ENCODE results near the gene ERAP2.

The ERAP2 gene

DNA sequence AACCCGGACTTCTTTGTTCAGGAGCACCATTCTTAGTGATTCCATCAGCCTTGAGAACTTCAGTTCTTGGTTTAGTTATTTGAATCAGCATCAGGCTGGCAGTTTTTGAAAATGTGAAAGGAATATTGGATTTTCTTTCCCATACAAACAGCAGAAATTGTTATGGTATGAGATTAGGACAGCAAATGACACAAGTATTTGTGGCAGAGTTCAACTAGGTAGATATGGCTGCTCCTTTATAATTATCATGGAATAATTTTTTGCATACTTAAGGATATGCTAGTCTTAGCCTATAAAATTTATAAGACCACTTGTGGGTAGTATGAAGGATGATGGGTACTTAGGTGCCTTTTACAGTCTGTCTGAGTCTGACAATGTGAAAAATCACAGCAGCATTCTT is 25.5 kb downstream of the ERAP2 start:
- no peak overlapping the region for H3K4me2 ChIP-seq (ENCODE audit: low read depth, low read length)
- H3K36me3 ChIP-seq (replicated peaks; ENCODE audit: insufficient read depth, low read length) = no peaks in the 10 kb centered on the region; the same call in 1 of the 2 replicates
- H3K9ac ChIP-seq (ENCODE audit: low read length) = no peak overlapping the region
- H4K20me1 ChIP-seq (ENCODE audit: insufficient read depth, low read length) = no peaks in the 10 kb centered on the region
- no peak overlapping the region for H3K27ac ChIP-seq (ENCODE audit: low read length)
- no peak for TF ChIP-seq EZH2 (optimal IDR thresholded peaks at IDR 0.05; ENCODE audit: low read depth, low read length)
- TF ChIP-seq, protein P1, sequence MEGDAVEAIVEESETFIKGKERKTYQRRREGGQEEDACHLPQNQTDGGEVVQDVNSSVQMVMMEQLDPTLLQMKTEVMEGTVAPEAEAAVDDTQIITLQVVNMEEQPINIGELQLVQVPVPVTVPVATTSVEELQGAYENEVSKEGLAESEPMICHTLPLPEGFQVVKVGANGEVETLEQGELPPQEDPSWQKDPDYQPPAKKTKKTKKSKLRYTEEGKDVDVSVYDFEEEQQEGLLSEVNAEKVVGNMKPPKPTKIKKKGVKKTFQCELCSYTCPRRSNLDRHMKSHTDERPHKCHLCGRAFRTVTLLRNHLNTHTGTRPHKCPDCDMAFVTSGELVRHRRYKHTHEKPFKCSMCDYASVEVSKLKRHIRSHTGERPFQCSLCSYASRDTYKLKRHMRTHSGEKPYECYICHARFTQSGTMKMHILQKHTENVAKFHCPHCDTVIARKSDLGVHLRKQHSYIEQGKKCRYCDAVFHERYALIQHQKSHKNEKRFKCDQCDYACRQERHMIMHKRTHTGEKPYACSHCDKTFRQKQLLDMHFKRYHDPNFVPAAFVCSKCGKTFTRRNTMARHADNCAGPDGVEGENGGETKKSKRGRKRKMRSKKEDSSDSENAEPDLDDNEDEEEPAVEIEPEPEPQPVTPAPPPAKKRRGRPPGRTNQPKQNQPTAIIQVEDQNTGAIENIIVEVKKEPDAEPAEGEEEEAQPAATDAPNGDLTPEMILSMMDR (IDR thresholded peaks at IDR 0.05; ENCODE audit: low read length) = no peak
- TF ChIP-seq EZH2phosphoT487 (IDR thresholded peaks at IDR 0.05; ENCODE audit: low read length) = no peak
- no peak for DNase-seq
- H3F3A ChIP-seq (ENCODE audit: insufficient read depth, low read length) = peaks cover 2% of the 10 kb centered on the region; the same call in 1 of the 2 replicates
- H2AFZ ChIP-seq (ENCODE audit: low read length) = no peak overlapping the region
- H3K4me1 ChIP-seq (ENCODE audit: low read length) = peaks cover 5% of the 10 kb centered on the region; the same call in 1 of the 2 replicates
- no peaks in the 10 kb centered on the region for H3K27me3 ChIP-seq (replicated peaks; ENCODE audit: insufficient read depth, low read length)
- H3K9me2 ChIP-seq (replicated peaks; ENCODE audit: insufficient read depth, low read length) = no peaks in the 10 kb centered on the region
- H3K79me2 ChIP-seq (ENCODE audit: low read length) = no peaks in the 10 kb centered on the region
- no peaks in the 10 kb centered on the region for H3K9me3 ChIP-seq (replicated peaks; ENCODE audit: insufficient read depth, low read length)
- H3K4me3 ChIP-seq (ENCODE audit: low read length) = no peak overlapping the region

DNA sequence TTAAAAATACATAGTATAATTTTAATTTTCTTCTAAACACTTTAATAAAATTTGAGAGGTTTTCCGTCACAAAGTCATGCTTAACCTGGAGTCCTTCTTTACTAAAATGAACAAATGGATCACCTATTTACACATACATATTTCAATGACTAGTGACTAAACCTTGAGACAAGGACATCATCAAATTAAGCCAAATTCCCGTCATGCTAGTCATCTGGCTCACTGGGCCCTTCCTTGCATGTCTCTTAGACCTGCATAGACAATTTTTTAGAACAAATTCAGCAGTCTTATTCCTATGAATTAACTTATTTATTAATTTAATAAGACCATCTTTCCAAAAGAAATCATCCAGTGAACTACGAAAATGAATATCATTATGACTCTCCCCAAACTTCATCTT is 26.6 kb downstream of the ERAP2 start:
- H3K4me3 ChIP-seq (ENCODE audit: low read length) = no peak overlapping the region
- H3K79me2 ChIP-seq (ENCODE audit: low read length) = no peaks in the 10 kb centered on the region
- H3K36me3 ChIP-seq (replicated peaks; ENCODE audit: insufficient read depth, low read length) = no peaks in the 10 kb centered on the region; the same call in 1 of the 2 replicates
- H3K4me1 ChIP-seq (ENCODE audit: low read length) = no peaks in the 10 kb centered on the region
- TF ChIP-seq EZH2 (optimal IDR thresholded peaks at IDR 0.05; ENCODE audit: low read depth, low read length) = no peak
- TF ChIP-seq EZH2phosphoT487 (IDR thresholded peaks at IDR 0.05; ENCODE audit: low read length) = no peak
- TF ChIP-seq, protein P1 (IDR thresholded peaks at IDR 0.05; ENCODE audit: low read length) = no peak
- H3K9me2 ChIP-seq (replicated peaks; ENCODE audit: insufficient read depth, low read length) = no peaks in the 10 kb centered on the region
- no peak overlapping the region for H2AFZ ChIP-seq (ENCODE audit: low read length)
- H3K9me3 ChIP-seq (replicated peaks; ENCODE audit: insufficient read depth, low read length) = no peaks in the 10 kb centered on the region
- H3K9ac ChIP-seq (ENCODE audit: low read length) = no peak overlapping the region
- no peak overlapping the region for H3K4me2 ChIP-seq (ENCODE audit: low read depth, low read length)
- no peak overlapping the region for H3K27ac ChIP-seq (ENCODE audit: low read length)
- DNase-seq = no peak
- H3K27me3 ChIP-seq (replicated peaks; ENCODE audit: insufficient read depth, low read length) = no peaks in the 10 kb centered on the region
- no peaks in the 10 kb centered on the region for H4K20me1 ChIP-seq (ENCODE audit: insufficient read depth, low read length)
- no peaks in the 10 kb centered on the region for H3F3A ChIP-seq (ENCODE audit: insufficient read depth, low read length)

DNA sequence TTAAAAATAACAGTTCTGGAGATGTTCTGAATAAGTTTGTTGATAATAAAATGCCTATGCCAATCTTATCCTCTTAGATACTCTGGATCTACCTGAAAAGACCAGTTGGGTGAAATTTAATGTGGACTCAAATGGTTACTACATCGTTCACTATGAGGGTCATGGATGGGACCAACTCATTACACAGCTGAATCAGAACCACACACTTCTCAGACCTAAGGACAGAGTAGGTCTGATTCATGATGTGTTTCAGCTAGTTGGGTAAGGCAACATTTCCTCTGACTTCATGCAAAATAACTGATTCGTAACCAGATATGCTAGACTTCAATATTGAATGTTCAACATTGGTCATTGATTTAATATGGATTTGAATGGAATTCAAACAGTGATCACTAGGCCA is 27.0 kb downstream of the ERAP2 start:
- no peak for DNase-seq
- no peak overlapping the region for H3K9ac ChIP-seq (ENCODE audit: low read length)
- no peak overlapping the region for H2AFZ ChIP-seq (ENCODE audit: low read length)
- TF ChIP-seq, protein P1 (IDR thresholded peaks at IDR 0.05; ENCODE audit: low read length) = no peak
- TF ChIP-seq EZH2phosphoT487 (IDR thresholded peaks at IDR 0.05; ENCODE audit: low read length) (no peak), EZH2 (optimal IDR thresholded peaks at IDR 0.05; ENCODE audit: low read depth, low read length) (no peak)
- H3K9me3 ChIP-seq (replicated peaks; ENCODE audit: insufficient read depth, low read length) = no peaks in the 10 kb centered on the region
- H3K27ac ChIP-seq (ENCODE audit: low read length) = no peak overlapping the region
- no peaks in the 10 kb centered on the region for H3K4me1 ChIP-seq (ENCODE audit: low read length)
- H3K4me3 ChIP-seq (ENCODE audit: low read length) = no peak overlapping the region
- H3F3A ChIP-seq (ENCODE audit: insufficient read depth, low read length) = no peaks in the 10 kb centered on the region
- no peaks in the 10 kb centered on the region; the same call in 1 of the 2 replicates for H3K36me3 ChIP-seq (replicated peaks; ENCODE audit: insufficient read depth, low read length)
- no peak overlapping the region for H3K4me2 ChIP-seq (ENCODE audit: low read depth, low read length)
- H3K79me2 ChIP-seq (ENCODE audit: low read length) = no peaks in the 10 kb centered on the region
- H3K9me2 ChIP-seq (replicated peaks; ENCODE audit: insufficient read depth, low read length) = no peaks in the 10 kb centered on the region
- H4K20me1 ChIP-seq (ENCODE audit: insufficient read depth, low read length) = no peaks in the 10 kb centered on the region
- H3K27me3 ChIP-seq (replicated peaks; ENCODE audit: insufficient read depth, low read length) = no peaks in the 10 kb centered on the region
